ENCODE data around the gene TMEM38A. TPM values are rescaled to one million over a fixed set of nuclear protein-coding genes. Genes with fewer than 3 reads are reported as not detected.

The TMEM38A gene, protein sequence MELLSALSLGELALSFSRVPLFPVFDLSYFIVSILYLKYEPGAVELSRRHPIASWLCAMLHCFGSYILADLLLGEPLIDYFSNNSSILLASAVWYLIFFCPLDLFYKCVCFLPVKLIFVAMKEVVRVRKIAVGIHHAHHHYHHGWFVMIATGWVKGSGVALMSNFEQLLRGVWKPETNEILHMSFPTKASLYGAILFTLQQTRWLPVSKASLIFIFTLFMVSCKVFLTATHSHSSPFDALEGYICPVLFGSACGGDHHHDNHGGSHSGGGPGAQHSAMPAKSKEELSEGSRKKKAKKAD
- total RNA-seq = 1 to 10 TPM in 2 of 4 donors, not detected in 2; 3.5 to 5.0 TPM

GRCh38 chr19:16660763-16661479, at the start of gene TMEM38A:
Gene TMEM38A, plus strand, starts transcription at chr19:16661139. Its CDS starts 79 bp downstream, at chr19:16661218.
- intact Hi-C loops (cut with DNase I; ENCODE audit: low total_unique reads) = no loop called here
- Histone ChIP-seq H3K9me3 (no peaks in the 10 kb centered on the region), H3K4me3 (peak within 1 kb of the TSS; percentile 66 to 88), H3K36me3 (no peaks in the 10 kb centered on the region), H3K27ac (peak within 1 kb of the TSS; percentile 94 to 97), H3K4me1 (peaks cover 8 to 10% of the 10 kb centered on the region in 2 donors), H3K27me3 (no peaks in the 10 kb centered on the region)
- TF ChIP-seq POLR2A (IDR thresholded peaks at IDR 0.05) = no peak
- TF ChIP-seq CTCF (IDR thresholded peaks at IDR 0.05) = no peak
- peak; percentile 26 to 51 for DNase-seq

DNA sequence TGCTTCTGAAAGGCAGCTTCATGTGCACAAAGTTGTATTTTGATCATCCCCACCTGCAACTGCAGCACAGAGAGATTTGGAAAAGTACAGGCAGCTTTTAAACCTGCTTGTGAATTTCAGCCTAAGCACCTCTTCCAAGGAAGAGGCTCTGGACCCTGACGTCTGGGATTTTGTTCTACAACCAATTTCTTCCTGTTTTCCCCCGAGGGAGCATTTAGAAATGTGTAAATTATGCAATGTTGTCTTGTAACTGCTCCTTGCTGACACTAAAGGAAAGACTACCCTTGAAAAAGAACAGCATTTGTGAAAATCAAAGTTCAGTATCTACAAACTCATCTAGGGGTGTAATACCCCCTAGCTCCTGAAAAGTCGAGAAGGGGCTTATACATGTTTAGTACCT, 48.3 kb upstream of the TMEM38A start:
- intact Hi-C loops (cut with DNase I; ENCODE audit: low total_unique reads) = no loop called here
- no peak for DNase-seq
- Histone ChIP-seq H3K4me3 (no peak overlapping the region), H3K36me3 (no peaks in the 10 kb centered on the region), H3K4me1 (peaks cover 16 to 17% of the 10 kb centered on the region in 2 donors), H3K27me3 (no peaks in the 10 kb centered on the region), H3K9me3 (no peaks in the 10 kb centered on the region), H3K27ac (peak overlapping the region; percentile 50)
- no peak for TF ChIP-seq POLR2A (IDR thresholded peaks at IDR 0.05)
- TF ChIP-seq CTCF (IDR thresholded peaks at IDR 0.05) = no peak

GRCh38 chr19:16613841-16614240, 47.1 kb upstream of the TMEM38A start:
- no peak for TF ChIP-seq CTCF (IDR thresholded peaks at IDR 0.05)
- TF ChIP-seq POLR2A (IDR thresholded peaks at IDR 0.05) = no peak
- peak overlapping the region in 1 of 2 donors; percentile 50 for H3K27ac ChIP-seq
- H3K4me3 ChIP-seq = no peak overlapping the region
- intact Hi-C loops (cut with DNase I; ENCODE audit: low total_unique reads) = no loop called here
- no peak for DNase-seq
- no peaks in the 10 kb centered on the region for H3K27me3 ChIP-seq
- H3K4me1 ChIP-seq = peaks cover 12 to 16% of the 10 kb centered on the region in 2 donors
- H3K36me3 ChIP-seq = no peaks in the 10 kb centered on the region
- H3K9me3 ChIP-seq = no peaks in the 10 kb centered on the region

DNA sequence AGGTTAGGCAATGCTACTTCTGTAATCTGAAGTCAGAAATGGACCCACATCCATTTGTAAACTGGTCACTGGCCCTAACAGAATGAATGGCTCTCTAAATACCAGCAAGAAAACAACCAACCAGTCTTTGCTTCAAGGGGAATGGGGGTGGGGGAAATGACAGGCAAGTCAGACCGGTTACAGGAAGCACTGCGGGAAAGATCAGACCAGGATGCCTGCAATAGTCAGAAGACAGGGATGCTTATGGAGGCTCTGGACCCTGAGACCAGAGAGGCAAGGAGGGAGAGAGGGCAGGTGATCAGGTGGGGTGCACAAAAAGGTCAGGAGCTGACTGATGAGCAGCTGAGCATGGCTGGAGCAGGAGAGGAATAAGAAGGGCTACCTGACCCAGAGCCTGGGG, 46.0 kb upstream of the TMEM38A start:
- TF ChIP-seq POLR2A (IDR thresholded peaks at IDR 0.05) (no peak), CTCF (IDR thresholded peaks at IDR 0.05) (no peak)
- intact Hi-C loops (cut with DNase I; ENCODE audit: low total_unique reads) = no loop called here
- Histone ChIP-seq H3K4me3 (no peak overlapping the region), H3K27me3 (no peaks in the 10 kb centered on the region), H3K36me3 (no peaks in the 10 kb centered on the region), H3K27ac (no peak overlapping the region), H3K9me3 (no peaks in the 10 kb centered on the region), H3K4me1 (peaks cover 10 to 15% of the 10 kb centered on the region in 2 donors)
- DNase-seq = no peak

GRCh38 chr19:16615808-16616207, 45.1 kb upstream of the TMEM38A start:
- H3K36me3 ChIP-seq = no peaks in the 10 kb centered on the region
- H3K4me3 ChIP-seq = no peak overlapping the region
- no peak overlapping the region for H3K27ac ChIP-seq
- no peaks in the 10 kb centered on the region for H3K9me3 ChIP-seq
- peaks cover 6 to 18% of the 10 kb centered on the region in 2 donors for H3K4me1 ChIP-seq
- no peak for TF ChIP-seq CTCF (IDR thresholded peaks at IDR 0.05)
- no peak for DNase-seq
- intact Hi-C loops (cut with DNase I; ENCODE audit: low total_unique reads) = no loop called here
- H3K27me3 ChIP-seq = no peaks in the 10 kb centered on the region

All from uterus (tissue), 4 donors.